H1 (cell line): ENCODE results near the gene CPZ. TPM values are rescaled to one million over a fixed set of nuclear protein-coding genes. Genes with fewer than 3 reads are reported as not detected.

Experiments used
- CTCF ChIA-PET: fragments of 300-600 bp; sonication (Branson Sonifier 250); formaldehyde crosslinking; loops from one replicate; lab custom pipeline; 2021; ENCODE audit not compliant: partially characterized antibody; lab: Charles Lee
- POLR2A ChIA-PET: fragments of 300-600 bp; sonication (Branson Sonifier 250); formaldehyde crosslinking; loops from one replicate; lab custom pipeline; 2021; ENCODE audit warnings: inconsistent platforms; ENCODE audit not compliant: partially characterized antibody; lab: Charles Lee
- DNase-seq, 2 experiments: peaks; one replicate each; pipeline versions ENCODE4 v3.0.0 to v3.0.0-alpha.2; 2010 to 2022; ENCODE audit warnings: low spot score in 2 of 2, low read depth in 1 of 2, mixed read lengths in 1 of 2
- FAIRE-seq: peaks from 2 replicates; lab custom pipeline; 2011; peaks lifted over from hg19 to GRCh38; lab: Jason Lieb, UNC
- H2AFZ ChIP-seq: 2 replicates; pipeline ENCODE4 v1.8.1; 2012; ENCODE audit warnings: low read length, inconsistent platforms
- H2AK5ac ChIP-seq: 2 replicates; pipeline ENCODE4 v1.6.1; 2013; ENCODE audit warnings: low read depth, low read length
- H2BK120ac ChIP-seq: replicated peaks from 2 replicates; pipeline ENCODE3; 2013; ENCODE audit warnings: low read depth, low read length, inconsistent platforms
- H2BK12ac ChIP-seq: 2 replicates; pipeline ENCODE4 v1.6.1; 2013; ENCODE audit warnings: low read depth, low read length
- H2BK15ac ChIP-seq: 2 replicates; pipeline ENCODE4 v1.6.1; 2013; ENCODE audit warnings: low read length
- H2BK20ac ChIP-seq: 2 replicates; pipeline ENCODE4 v1.6.1; 2013; ENCODE audit warnings: low read length
- H2BK5ac ChIP-seq: 2 replicates; pipeline ENCODE4 v1.6.1; 2013; ENCODE audit warnings: low read depth, low read length
- H3K14ac ChIP-seq: 2 replicates; pipeline ENCODE4 v1.6.1; 2013; ENCODE audit warnings: inconsistent platforms; ENCODE audit not compliant: insufficient read length
- H3K18ac ChIP-seq: 2 replicates; pipeline ENCODE4 v1.6.1; 2013; ENCODE audit warnings: low read length; ENCODE audit errors: extremely low read depth
- H3K23ac ChIP-seq: 2 replicates; pipeline ENCODE4 v1.6.1; 2013; ENCODE audit warnings: inconsistent platforms; ENCODE audit not compliant: insufficient read length
- H3K23me2 ChIP-seq: 2 replicates; pipeline ENCODE4 v1.6.1; 2013; ENCODE audit warnings: low read depth, low read length
- H3K27ac ChIP-seq: 2 replicates; pipeline ENCODE4 v1.6.1; 2011; ENCODE audit warnings: low read depth, low read length, inconsistent platforms
- H3K27me3 ChIP-seq, 4 experiments: replicated peaks in 1 of 4; 1 replicate in 1 of 4; 2 replicates in 3 of 4; pipeline versions ENCODE4 v1.6.1 to v1.8.1; 2011 to 2013; ENCODE audit warnings: low read length in 3 of 4, mild to moderate bottlenecking in 3 of 4, inconsistent platforms in 2 of 4, mixed read lengths in 2 of 4, moderate library complexity in 1 of 4; ENCODE audit not compliant: control insufficient read depth in 3 of 4, insufficient read depth in 3 of 4; ENCODE audit errors: extremely low read depth in 1 of 4
- H3K36me3 ChIP-seq, 4 experiments: 2 replicates each; pipeline versions ENCODE4 v1.6.1 to v1.8.1; 2011 to 2013; ENCODE audit warnings: mild to moderate bottlenecking in 4 of 4, low read length in 3 of 4, moderate library complexity in 2 of 4, control low read depth in 1 of 4, inconsistent platforms in 1 of 4; ENCODE audit not compliant: insufficient read depth in 4 of 4, control insufficient read depth in 2 of 4
- H3K4ac ChIP-seq: replicated peaks from 2 replicates; pipeline ENCODE3; 2013; ENCODE audit warnings: low read length, low read depth, mixed read lengths, inconsistent platforms; ENCODE audit not compliant: insufficient read length
- H3K4me1 ChIP-seq, 4 experiments: replicated peaks in 1 of 4; 1 replicate in 1 of 4; 2 replicates in 3 of 4; pipeline versions ENCODE4 v1.6.1 to v1.8.1; 2011 to 2013; ENCODE audit warnings: low read length in 3 of 4, inconsistent platforms in 2 of 4, mixed read lengths in 1 of 4; ENCODE audit not compliant: insufficient read depth in 4 of 4, control insufficient read depth in 3 of 4
- H3K4me2 ChIP-seq, 2 experiments: 2 replicates each; pipeline versions ENCODE4 v1.6.1 to v1.8.1; 2011 to 2013; ENCODE audit warnings: low read depth in 2 of 2, low read length in 2 of 2, control low read depth in 1 of 2, inconsistent platforms in 1 of 2, mild to moderate bottlenecking in 1 of 2; ENCODE audit not compliant: insufficient read depth in 1 of 2
- H3K4me3 ChIP-seq, 4 experiments: fragments of 200-600, 300-600 bp in 1 of 4; sonication (generic), shearing (Covaris generic), sonication (Bioruptor Twin) in 1 of 4; 2 replicates each; pipeline versions ENCODE4 v1.5.1 to v1.8.1; 2011 to 2016; ENCODE audit warnings: low read length in 4 of 4, low read depth in 3 of 4, control low read depth in 2 of 4, inconsistent platforms in 2 of 4, mild to moderate bottlenecking in 2 of 4, mixed read lengths in 1 of 4, moderate library complexity in 1 of 4; ENCODE audit not compliant: insufficient read depth in 2 of 4; ENCODE audit errors: extremely low read depth in 1 of 4
- H3K56ac ChIP-seq: replicated peaks from 2 replicates; pipeline ENCODE3; 2013; ENCODE audit warnings: low read depth, mild to moderate bottlenecking, mixed read lengths, low read length, inconsistent platforms; ENCODE audit not compliant: insufficient read length
- H3K79me1 ChIP-seq: 2 replicates; pipeline ENCODE4 v1.6.1; 2013; ENCODE audit warnings: low read depth, low read length, control low read depth
- H3K79me2 ChIP-seq, 2 experiments: 2 replicates each; pipeline versions ENCODE4 v1.6.1 to v1.8.1; 2012 to 2013; ENCODE audit warnings: low read length in 2 of 2, mild to moderate bottlenecking in 2 of 2, inconsistent platforms in 1 of 2; ENCODE audit not compliant: insufficient read depth in 2 of 2, control insufficient read depth in 1 of 2
- H3K9ac ChIP-seq, 4 experiments: replicated peaks in 1 of 4; 1 replicate in 1 of 4; 2 replicates in 3 of 4; pipeline versions ENCODE4 v1.6.1 to v1.8.1; 2011 to 2013; ENCODE audit warnings: low read depth in 3 of 4, low read length in 3 of 4, control low read depth in 2 of 4, mild to moderate bottlenecking in 2 of 4, moderate library complexity in 2 of 4, inconsistent platforms in 1 of 4; ENCODE audit errors: extremely low read depth in 1 of 4
- H3K9me3 ChIP-seq, 2 experiments: 2 replicates each; pipeline versions ENCODE4 v1.6.1 to v1.8.1; 2012 to 2013; ENCODE audit warnings: mild to moderate bottlenecking in 2 of 2, moderate library complexity in 2 of 2, control low read depth in 1 of 2, inconsistent platforms in 1 of 2, low read depth in 1 of 2, low read length in 1 of 2, mixed read lengths in 1 of 2; ENCODE audit not compliant: insufficient read depth in 2 of 2
- H4K20me1 ChIP-seq, 2 experiments: replicated peaks in 1 of 2; 2 replicates each; pipeline versions ENCODE3 to v1.8.1; 2011 to 2013; ENCODE audit warnings: inconsistent platforms in 2 of 2, low read length in 2 of 2, mild to moderate bottlenecking in 1 of 2; ENCODE audit not compliant: insufficient read depth in 2 of 2, control insufficient read depth in 1 of 2
- H4K5ac ChIP-seq: 2 replicates; pipeline ENCODE4 v1.6.1; 2013; ENCODE audit warnings: low read length, low read depth, mixed read lengths, inconsistent platforms; ENCODE audit not compliant: insufficient read length
- H4K8ac ChIP-seq: 2 replicates; pipeline ENCODE4 v1.8.0; 2013; ENCODE audit warnings: mild to moderate bottlenecking, moderate library complexity, low read length, inconsistent platforms; ENCODE audit not compliant: insufficient read depth; ENCODE audit errors: extremely low read depth
- H4K91ac ChIP-seq: replicated peaks from 2 replicates; pipeline ENCODE3; 2013; ENCODE audit warnings: low read length, mixed read lengths, inconsistent platforms; ENCODE audit not compliant: insufficient read length
- HDAC2 ChIP-seq, 2 experiments: fragments of 300-600 bp in 1 of 2; sonication (generic) in 1 of 2; IDR thresholded peaks; 2 replicates each; pipeline ENCODE4 v1.6.1; 2011 to 2012; ENCODE audit warnings: low read depth in 2 of 2, low read length in 2 of 2, mild to moderate bottlenecking in 2 of 2, moderate library complexity in 2 of 2, borderline replicate concordance in 1 of 2, inconsistent platforms in 1 of 2
- JUN ChIP-seq: IDR thresholded peaks from 2 replicates; pipeline ENCODE4 v1.6.1; 2011; ENCODE audit warnings: low read depth, mild to moderate bottlenecking, improper control_type of control experiment, low read length
- WGBS, 2 experiments: shearing (Covaris generic) in 1 of 2; methylation state at CpG; one replicate each; pipeline versions ENCODE4 v1.1.6 to v1.1.7; 2013 to 2015; ENCODE audit warnings: low lambda C conversion rate in 2 of 2, mixed read lengths in 2 of 2, inconsistent platforms in 1 of 2, low coverage in 1 of 2, missing lambda C conversion rate in 1 of 2; ENCODE audit not compliant: insufficient replicate concordance in 2 of 2, insufficient coverage in 1 of 2, insufficient read length in 1 of 2; ENCODE audit errors: extremely low coverage in 1 of 2, missing lambda C conversion rate in 1 of 2; 5-methylcytosine and 5-hydroxymethylcytosine counted together
- polyA plus RNA-seq, 7 experiments: library from polyadenylated mRNA; depleted of rRNA in 3 of 7; stranded (reverse) in 5 of 7; unstranded in 2 of 7; fragments of >200 nt in 5 of 7; fragments of 200-250 nt in 2 of 7; gene quantifications; 1 replicate in 5 of 7; 2 replicates in 1 of 7; 4 replicates in 1 of 7; pipeline versions ENCODE4 v1.2.1 to v1.2.3, GENCODE V29; 2011 to 2013; ENCODE audit warnings: missing spikeins in 2 of 7, mixed read lengths in 2 of 7
- total RNA-seq: library from RNA; stranded (reverse); fragmentation: NEBNext Ultra II Directional; extraction: Animal tissue kit (Norgen Biotek cat#: 25700); gene quantifications from 2 replicates; pipeline ENCODE4 v1.2.1, GENCODE V29; 2021

Gene CPZ
- total and polyA plus RNA-seq, 2 of the 8 experiments (the other 6 are each of a cell fraction or from before 2014, with no cell fraction given), result 28.8 to 40.7 TPM

DNA sequence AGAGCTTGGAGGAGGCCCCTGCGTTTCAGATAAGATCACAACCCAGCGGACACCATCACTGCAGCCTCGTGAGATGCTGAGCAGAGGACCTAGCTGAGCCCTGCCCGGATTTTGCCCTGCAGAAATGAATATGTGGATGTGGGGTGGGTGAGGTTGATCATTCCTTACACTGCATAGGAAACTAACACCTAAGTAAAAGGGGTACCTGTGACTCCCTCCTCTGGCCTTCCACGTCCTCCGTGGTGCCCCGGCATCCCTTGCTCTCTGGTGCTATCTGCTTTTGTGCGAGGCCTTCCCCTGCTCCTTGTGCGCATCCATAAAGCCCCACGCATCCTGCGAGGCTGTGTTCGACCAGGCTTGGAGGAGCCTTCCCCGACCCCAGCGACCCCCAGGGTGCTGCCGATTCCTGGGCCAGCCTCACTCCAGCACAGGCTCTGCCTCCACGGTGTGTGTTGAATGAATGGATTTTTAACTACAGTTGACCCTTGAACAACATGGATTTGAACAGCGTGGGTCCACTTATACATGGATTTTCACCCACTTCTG, 37.9 kb upstream of the CPZ start:
- Histone ChIP-seq H3K4me3 (no peak overlapping the region), H3K27me3 (no peaks in the 10 kb centered on the region), H3K4ac (no peak overlapping the region), H3K36me3 (no peaks in the 10 kb centered on the region), H2BK120ac (no peak overlapping the region), H4K5ac (no peak overlapping the region), H2BK5ac (no peak overlapping the region), H3K9me3 (no peaks in the 10 kb centered on the region), H4K91ac (no peak overlapping the region), H2AFZ (no peak overlapping the region), H3K27ac (no peak overlapping the region), H3K79me2 (no peaks in the 10 kb centered on the region), H4K20me1 (no peaks in the 10 kb centered on the region), H3K4me2 (no peak overlapping the region), H3K79me1 (no peaks in the 10 kb centered on the region), H2BK20ac (0 out of 2 replicates have a peak overlapping the region, but pooled peaks have one; percentile 52), H2BK15ac (no peak overlapping the region), H3K56ac (no peak overlapping the region), H3K23me2 (no peaks in the 10 kb centered on the region), H4K8ac (peak overlapping the region; percentile 48; the same call in 1 of the 2 replicates), H2AK5ac (no peak overlapping the region), H3K23ac (no peak overlapping the region), H2BK12ac (no peak overlapping the region), H3K9ac (no peak overlapping the region), H3K18ac (no peak overlapping the region), H3K4me1 (no peaks in the 10 kb centered on the region; a peak in 1 of 7 replicates), H3K14ac (no peak overlapping the region)
- CTCF ChIA-PET, result interaction anchor here (1.2 to 14.7 kb wide), 4 partner anchors 32 to 84 kb away, joined by 3 to 237 read pairs (median 5); no protein-coding TSS in a partner anchor
- FAIRE-seq, result no peak
- DNase-seq, result no peak
- WGBS, 2 experiments, result 96% methylated on average over 17 of the region's 17 CpGs; no CpG with 5 or more reads in 1 of the 2 experiments
- POLR2A ChIA-PET, result interaction anchor here (0.9 kb wide), 1 partner anchor 14 kb away, joined by 3 read pairs; no protein-coding TSS in a partner anchor
- no peak for TF ChIP-seq HDAC2 (IDR thresholded peaks at IDR 0.05; ENCODE audit: borderline replicate concordance in 1 of 2, low read depth in 2 of 2, low read length in 2 of 2)
- TF ChIP-seq JUN, result no peak
